ENCODE measurements around the gene ARHGAP10.
A peak's percentile ranks its signal among the peaks of the same experiment; 100 is the strongest.

The ARHGAP10 gene

DNA sequence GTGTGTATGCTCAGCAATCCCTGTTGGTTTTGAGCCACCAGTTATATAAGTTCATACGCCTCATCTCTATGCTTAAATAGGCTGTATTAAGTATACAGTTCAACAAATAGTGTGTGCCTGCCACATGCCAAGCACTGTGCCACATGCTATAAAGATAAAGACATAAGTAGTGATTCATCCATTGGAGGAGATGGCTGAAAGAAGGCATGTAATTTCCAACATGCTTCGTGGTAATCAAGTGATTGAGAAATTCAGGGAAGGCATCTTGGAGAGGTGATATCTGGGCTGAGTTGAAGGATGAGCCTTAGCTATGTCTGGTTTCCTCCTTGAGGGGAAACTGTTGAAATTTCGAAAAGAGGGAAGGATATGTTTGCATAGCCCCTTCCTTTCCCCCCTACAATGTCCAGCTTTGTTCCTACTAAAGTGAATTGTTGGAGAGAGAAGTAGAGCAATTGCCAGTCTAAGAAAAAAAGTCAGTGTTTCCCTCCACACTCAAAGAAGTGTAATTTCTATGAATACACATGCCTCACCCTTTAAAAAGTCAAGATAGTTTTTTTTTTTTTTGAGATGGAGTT lies 96.5 kb downstream of the ARHGAP10 start:
- DNase-seq (ENCODE audit: low read depth) = peak; percentile 7

DNA sequence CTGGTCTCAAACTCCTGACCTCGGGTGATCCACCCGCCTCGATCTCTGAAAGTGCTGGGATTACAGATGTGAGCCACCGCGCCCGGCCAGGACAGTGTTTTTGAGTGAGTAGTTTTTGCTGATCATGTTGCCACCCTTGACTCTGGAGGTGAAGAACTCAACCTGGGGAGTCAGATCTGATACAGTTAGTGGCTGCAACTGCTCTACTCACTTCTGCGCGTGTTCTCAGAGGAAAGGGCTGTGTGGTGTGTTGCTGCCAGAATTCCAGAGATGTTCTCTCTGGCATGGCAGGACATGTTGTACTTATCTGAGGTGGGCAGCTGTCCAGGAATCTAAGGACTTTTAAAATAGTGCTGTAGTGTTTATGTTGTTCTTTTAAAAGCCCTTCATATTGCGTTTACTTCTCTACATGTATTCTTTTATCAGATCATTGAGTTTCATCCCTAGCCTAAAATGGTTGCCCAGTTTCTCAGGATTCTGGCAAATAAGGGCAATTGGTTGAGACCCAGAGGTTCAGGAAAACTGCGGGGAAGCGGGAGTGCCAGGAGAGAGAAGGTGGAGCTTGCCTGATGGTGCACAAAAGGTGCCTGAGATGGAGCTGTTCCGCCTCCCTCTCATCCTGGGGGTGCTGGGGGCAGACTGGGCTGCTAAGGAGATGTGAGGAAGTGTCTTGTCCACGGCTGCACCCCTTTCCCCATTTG lies 97.7 kb downstream of the ARHGAP10 start:
- no peak for DNase-seq (ENCODE audit: low read depth)

DNA sequence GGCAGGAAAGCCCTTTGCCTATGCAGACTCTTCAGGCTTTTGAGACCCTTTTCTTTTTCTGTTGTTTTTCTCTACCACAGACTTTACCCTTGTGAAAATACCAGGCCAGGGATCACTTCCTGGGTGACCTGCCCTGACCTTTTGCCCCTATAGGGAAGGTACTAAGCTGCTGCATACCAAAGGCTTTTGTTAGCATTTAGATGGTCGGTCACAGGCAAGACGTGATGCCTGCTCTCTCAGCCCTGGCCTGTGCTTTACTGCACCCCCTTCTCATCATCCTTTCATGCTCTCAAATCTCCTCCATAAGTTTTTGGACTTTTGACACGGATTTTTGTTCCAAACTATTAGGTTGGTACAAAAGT lies 98.2 kb downstream of the ARHGAP10 start:
- DNase-seq (ENCODE audit: low read depth) = no peak

DNA sequence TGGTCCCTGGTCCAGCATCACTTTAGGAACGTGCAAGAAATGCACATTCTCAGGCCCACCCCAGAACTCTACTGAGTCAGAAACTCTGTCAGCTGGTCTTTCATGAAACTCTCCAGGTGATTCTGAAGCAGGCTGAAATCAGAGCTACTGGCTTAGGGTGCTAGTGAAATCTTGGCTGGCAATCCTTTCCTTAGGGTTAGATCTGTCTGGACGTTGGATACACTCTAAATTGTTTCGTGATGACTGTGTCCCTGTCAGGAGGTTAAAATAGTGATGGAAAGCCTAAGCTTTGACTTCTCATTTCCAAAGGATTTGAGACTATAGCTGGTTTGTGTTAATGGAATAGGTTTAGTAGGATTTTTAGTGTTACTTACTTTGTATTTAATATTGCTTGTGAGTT lies 99.1 kb downstream of the ARHGAP10 start:
- DNase-seq (ENCODE audit: low read depth) = peak; percentile 53

DNA sequence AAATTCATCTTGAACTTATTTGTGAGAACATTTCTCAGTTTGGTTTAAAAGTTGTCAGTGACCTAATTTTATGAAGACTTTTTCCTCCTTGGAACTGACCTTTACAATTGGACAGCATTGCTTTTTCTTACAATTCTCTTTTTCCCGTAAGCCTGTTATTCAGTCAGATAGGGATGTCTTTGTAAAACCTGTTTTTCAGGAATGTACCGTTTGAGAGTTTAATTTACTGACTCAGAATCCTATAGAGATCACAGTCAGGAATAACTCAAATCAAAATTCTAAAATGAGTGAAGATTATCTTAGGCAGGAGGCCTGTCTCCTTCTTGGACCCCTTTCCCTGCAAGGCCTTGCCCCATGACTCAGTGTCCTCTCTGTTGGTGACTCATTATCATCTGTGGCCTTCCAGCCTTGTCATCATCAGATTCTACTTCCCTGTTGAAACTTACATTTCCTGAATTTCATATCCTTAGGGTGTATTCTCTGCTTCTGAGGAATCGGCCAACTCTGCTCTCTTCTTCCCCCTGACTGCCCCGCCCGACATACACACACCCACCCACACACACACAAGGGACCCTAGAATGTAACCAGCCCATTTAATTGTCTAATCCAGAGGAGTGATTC lies 99.8 kb downstream of the ARHGAP10 start:
- peak; percentile 81 for DNase-seq (ENCODE audit: low read depth)

DNA sequence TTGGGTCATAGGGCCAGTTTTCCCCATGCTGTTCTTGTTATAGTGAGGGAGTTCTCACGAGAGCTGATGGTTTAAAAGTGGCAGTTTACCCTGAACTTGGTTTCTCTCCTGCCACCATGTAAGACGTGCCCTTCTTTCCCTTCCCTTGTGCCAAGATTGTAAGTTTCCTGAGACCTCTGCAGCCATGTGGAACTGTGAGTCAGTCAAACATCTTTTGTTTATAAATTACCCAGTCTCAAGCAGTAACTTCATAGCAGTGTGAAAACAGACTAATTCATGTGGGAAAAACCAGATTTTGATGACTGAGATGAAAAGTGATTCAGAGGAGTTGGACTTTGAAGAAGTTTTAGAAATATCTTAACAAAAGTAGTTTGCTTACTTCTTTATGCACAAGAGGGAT lies 101.4 kb downstream of the ARHGAP10 start:
- no peak for DNase-seq (ENCODE audit: low read depth)

DNA sequence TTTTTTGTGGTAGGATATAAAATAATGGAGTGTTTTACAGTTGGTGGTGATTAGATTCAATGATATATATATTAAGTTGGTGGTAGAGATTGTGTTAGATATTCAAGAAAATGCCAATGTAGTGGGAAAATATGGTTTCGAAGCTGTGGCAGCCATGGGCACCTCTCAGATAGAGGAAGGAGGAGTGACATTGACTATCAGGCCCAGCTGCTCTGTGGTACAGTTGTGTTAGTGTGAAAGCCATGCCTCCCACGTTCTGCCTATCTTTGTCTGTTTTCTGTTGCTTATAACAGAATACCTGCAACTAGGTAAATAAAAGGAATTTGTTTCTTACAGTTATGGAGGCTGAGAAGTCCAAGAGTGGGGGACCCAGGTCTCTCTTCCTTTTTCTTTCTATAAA lies 101.9 kb downstream of the ARHGAP10 start:
- DNase-seq (ENCODE audit: low read depth) = no peak

DNA sequence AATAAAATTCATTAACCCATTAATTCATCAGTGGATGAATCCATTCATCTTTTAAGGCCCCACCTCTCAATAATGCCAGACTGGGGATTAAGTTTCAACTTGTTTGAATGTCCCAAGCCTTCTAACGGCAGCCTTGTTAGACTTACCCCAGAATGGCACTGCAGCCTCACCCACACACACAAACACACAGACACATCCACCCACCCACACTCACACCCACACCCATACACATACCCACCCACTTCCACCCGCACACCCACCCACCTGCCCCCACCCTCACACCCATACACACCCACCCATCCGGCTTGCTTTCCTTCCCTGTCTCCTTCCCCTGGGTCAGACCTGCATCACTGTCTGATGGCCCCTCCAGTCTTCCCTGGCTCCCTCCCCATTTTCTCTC lies 102.6 kb downstream of the ARHGAP10 start:
- no peak for DNase-seq (ENCODE audit: low read depth)

DNA sequence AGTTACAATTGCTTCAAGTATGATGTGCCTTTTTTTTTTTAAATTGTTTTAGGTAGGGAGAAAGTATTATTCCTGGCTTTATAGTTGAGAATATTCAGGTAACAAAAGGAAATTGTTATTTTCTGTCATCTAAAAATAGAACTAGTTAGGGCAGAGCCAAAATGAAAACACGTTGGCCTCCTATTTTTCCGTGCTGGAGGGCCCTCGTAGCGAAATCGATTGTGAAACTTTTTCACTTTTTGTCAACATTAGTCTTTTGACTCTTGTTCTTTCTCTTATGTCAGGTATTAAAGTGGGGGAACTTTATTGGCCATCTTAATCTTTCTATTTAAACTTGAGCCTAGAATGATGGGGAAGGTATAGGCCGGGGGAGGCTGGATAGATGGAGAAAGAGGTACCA lies 104.9 kb downstream of the ARHGAP10 start:
- no peak for DNase-seq (ENCODE audit: low read depth)

DNA sequence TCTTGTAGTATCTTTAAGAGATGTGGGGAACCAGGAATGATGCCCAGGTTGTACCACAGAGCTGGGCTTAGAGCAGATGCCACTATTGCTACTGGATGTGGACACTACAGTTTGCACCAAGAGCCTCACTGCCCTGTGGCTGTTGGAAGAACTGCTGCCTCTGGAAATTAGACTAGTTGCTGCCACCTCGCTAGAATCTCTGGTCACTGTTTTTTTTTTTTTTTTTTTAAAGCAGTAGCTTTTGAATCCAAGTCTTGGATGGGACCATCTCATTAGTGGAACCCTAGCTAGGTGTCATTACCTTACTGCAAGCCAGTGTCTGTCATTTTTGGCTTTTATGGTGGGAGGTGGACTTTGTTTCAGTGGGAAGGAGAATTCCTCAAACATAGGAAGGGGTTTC lies 105.5 kb downstream of the ARHGAP10 start:
- no peak for DNase-seq (ENCODE audit: low read depth)

DNA sequence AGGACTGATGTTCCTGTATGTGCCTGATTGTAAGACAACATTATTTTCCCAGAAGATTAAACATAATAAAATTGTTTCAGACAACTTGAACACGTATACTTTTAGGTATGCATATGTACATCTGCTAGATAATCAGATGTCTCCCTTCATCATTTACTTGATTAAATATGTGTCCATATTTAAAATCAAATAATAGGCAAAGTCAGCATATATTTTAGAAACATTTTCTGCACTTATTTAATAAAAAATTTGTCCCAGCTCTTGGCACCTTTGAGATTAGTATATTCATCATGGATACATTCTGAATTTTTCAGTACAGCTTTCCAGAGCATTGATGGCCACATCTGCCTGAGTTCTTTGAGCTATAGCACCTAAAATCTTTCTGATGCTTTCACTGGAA lies 106.0 kb downstream of the ARHGAP10 start:
- no peak for DNase-seq (ENCODE audit: low read depth)

DNA sequence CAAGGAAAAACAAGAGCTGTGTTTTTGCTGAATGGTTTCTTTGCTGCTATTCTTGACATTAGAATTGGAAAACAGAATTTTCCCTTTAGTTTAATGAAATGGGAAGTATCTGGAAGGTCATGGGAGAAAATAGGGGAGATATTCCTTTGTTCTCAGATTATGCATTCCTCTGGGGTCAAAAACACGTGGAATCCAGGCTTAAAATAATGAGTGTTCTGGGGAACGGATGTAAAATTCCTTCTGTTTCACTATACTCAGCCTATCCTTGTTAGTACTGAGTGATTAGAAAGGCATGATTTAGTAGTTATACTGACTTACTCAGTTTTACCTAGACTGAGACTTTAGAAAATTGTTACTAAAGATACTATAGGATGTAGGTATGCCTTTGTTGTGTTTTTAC lies 107.3 kb downstream of the ARHGAP10 start:
- no peak for DNase-seq (ENCODE audit: low read depth)

DNA sequence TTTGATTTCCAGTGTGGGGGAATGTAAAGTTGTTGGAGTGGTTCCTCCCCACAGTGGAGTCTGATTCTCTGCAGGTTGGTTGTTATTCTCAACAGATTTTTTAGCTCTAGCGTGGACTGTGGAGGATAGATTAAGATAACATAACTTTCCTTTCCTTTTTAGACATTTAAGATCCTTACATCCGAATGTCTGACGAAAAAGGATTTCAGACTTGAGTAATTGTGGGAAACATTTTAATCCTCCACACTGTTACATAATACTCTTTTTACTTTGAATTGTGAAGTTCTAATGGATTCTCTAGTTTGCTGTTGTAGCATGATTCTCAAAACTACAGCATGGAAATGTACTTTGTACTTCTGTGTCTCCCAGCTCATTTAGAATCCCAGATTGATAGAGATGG lies 107.8 kb downstream of the ARHGAP10 start:
- DNase-seq (ENCODE audit: low read depth) = no peak

DNA sequence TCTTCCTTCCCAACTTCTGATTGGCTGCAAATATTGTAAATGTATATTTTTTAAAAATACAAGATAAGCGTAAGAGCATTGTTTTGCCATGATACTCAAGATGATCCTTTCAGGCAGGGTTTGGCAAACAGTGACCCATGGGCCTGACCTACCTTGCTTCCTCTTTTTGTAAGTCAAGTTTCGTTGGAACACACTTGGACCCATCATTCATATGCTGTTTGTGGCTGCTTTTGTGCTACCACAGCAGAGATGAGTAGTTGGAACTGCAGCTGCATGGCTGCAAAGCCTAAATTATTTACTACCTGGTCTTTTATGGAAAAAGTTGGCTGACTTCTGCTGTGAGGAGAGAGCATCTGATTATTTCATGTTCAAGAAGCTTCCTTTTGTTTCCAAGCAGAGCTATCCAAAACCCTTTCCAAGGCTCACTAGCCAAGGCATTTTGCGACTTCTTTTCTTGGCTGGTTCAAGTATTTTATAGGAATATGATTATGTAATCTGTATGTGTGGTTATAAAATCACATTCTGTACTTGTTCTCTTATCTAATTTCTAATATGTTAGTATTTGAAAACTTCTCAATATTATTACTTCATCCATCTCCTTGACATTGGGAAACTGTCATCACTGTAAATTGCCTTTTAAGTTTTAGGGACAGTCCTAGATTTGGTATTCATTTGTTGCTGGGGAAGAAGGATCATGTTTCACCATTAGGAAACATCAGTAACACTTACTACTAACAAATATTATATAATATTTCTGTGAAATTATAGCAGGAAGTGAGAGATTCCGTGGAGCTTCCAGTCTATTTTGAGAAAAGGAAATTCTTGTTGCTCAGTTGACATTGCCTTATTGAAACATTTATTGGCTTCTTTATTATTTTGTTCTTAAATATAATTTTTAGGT lies 109.2 kb downstream of the ARHGAP10 start:
- DNase-seq (ENCODE audit: low read depth) = no peak

DNA sequence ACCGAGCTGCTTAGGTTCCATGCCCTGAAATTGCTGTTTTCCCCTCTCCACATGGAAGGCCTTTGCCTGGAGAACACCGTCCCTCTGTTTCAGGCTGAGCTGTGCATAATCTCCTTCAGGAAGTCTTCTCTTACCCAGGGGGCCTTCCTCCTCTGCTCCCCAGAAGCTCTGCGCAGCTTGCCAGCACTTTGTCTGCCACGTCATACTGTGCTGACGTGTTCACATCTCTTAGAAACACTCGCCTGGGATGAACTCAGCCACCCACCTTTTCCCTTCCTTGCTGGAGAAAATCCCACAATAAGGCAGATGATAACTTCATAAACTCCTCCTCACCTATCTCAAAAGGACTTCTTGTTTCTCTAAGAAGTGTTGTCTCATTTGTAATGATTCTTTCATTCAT lies 110.7 kb downstream of the ARHGAP10 start:
- no peak for DNase-seq (ENCODE audit: low read depth)

DNA sequence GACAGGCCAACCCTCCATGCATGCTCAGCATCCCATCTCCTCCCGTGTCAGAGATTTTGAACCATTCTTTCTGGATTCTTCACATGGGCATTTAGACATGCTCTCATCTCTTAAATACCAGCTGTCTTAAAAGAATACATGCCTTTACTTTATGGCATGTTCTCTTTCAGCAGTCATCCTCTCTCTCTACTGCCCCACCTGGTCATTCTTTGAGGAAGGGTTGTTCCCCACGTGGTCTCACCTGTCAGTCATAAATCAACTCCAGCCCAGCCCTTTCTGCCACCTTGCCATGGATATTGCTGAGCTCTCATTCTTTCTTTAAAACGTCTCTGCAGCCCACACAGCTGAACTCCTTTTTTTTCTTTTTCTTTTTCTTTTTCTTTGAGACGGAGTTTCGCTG lies 111.3 kb downstream of the ARHGAP10 start:
- no peak for DNase-seq (ENCODE audit: low read depth)

DNA sequence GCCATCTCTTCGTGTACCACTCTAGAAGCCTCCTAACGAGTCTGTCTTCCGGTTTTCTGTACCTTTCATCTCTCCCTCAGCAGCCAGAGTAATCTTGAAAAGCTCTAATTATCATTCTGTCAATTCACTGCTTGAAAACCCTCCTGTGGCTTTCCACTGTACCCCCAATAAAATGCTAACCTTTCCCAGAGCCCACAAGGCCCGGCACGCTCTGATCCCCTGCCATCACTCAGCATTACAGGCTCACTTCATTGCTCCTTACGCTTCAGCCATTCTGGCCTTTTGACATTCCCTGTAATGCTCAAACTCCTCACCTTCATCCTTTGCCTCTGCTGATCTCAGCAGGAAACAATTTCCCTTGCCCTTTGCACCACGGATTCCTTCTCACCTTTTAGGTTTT lies 112.9 kb downstream of the ARHGAP10 start:
- DNase-seq (ENCODE audit: low read depth) = no peak

DNA sequence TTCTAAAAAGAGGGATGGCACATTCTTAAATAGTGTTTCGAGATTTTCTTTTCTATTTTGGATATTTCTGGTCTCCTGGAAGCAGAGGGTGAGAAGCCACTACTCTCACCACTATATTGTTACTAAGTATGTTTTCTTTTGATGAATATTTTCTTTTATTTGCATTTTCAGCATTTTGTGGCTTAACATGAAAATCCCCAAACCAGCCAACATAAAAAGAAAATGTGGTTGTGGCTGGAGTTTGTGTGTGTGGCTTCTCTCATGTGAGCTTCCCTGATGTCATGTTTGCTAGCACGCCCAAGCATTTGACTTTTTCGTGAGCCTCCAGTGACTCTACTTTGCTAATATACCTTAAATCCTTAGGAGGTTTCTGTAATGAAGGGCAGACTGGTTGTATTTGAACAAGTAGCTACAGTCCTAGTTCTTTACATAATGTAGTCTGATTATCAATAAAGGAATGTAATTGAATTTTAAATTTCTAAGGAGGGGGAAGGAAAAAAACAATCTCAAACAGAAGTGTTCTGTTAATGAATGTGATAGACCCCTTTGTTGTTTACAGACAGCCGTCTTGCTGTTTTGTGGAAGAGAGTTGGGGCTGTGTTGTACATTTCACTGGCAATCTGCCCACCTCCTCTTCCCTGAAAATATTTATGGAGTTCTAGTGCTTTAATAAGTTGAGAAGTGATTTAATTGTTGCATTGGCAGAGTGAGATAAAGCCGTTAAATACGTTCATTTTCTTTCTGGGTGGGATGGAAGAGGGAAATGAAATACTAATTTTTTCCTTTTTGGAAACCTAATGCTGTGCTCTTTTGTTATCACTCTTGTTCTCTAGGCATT lies 114.6 kb downstream of the ARHGAP10 start:
- DNase-seq (ENCODE audit: low read depth) = no peak

DNA sequence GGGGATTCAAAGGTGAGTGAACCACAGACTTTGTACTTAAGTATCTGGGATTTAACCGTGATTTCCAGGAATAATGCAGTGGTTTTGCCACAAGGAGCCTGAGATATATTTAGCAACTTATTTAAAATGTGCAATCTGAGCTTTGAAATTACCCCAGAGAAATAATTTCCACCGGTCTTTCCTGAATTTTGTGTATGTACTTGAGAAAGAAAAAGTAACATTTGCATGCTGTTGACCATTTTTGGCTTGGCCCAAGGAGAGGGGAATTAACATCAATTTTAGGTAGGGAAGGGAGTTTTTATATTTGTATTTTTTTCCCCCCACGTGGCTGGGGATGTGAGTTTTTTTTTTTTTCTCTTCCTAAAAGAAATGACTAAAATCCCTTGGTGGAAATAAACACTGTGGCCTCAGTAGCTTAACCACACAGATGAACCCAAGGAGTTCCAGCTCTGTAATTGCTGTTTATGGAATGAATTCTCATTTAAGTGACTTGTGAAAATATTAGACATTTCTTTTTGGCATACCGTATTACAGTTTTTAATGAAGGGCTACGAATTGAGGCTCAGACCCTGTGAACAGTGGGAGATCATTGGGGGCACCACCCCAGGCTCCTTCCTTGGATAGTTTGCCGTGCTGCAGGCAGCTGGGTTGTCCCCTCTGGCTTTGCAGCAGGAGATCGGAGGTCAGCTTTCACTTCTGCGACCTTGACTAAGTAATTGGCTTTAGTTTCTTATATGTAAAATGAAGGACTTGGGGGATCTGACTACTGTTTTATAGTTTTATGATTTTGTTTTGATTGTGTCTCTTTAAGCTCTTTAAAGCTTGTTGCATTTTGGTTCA lies 116.1 kb downstream of the ARHGAP10 start:
- DNase-seq (ENCODE audit: low read depth) = no peak

DNA sequence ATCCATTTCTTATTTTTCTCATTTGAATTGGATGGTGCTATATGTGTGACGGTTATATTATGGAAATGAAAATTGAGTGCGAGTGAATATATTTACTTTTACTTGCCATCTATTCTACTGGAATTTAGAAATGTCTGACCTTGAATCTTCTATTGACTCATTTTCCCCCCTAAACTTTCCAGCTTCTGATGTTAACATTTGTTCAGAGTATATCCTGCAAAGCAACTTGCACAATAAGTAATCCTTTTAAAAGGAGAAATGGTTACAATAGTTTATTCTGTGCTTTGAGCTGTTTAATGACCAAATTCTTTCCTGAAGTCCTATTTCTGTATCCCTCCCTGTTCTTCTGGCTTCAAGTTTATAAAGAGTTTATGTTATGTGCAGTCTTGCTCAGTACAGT lies 116.7 kb downstream of the ARHGAP10 start:
- no peak for DNase-seq (ENCODE audit: low read depth)

DNA sequence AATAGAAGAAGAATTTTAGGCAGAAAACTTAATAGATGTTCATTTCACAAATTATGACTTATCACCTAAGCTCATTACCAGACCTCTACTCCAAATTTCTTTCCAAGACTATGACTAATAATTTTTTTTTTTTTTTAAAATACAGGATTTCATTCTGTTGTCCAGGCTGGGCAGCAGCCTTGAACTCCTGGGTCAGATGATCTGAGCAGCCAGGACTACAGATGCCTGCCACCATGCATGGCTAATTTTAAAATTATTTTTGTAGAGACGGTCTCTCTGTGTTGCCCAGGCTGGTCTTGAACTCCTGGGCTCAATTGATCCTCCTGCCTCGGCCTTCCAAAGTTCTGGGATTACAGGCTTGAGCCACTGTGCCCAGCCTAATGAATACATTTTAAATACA lies 119.2 kb downstream of the ARHGAP10 start:
- DNase-seq (ENCODE audit: low read depth) = no peak

All from HS-27A (cell line).